ENCODE data around the gene PCDHGA2.

DNA sequence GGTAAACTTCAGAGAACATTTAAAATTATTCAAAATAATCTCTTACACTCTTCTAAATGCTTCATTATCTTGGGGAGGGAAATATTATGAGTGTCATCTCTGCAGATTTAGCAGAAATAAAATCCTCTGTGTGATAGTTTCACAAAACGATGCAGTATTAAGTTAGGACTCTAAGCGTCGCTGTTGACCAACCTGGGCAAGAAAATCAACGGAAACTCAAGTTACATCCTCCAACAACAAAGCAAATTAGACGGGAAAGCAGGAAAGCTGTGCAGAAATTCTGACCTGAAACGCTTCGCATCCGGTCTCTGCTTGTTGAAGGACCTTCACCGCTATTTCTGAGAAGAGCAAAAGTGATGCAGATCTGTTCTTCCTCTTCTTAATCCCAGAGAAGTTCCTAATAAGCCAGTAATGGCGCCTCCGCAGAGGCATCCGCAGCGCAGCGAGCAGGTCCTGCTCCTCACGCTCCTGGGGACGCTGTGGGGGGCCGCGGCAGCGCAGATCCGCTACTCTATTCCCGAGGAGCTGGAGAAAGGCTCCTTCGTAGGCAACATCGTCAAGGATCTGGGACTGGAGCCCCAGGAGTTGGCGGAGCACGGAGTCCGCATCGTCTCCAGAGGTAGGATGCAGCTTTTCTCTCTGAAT is 35.2 kb downstream of the PCDHGA2 start, which contains the start of gene PCDHGA6:
- TF ChIP-seq, protein P1, sequence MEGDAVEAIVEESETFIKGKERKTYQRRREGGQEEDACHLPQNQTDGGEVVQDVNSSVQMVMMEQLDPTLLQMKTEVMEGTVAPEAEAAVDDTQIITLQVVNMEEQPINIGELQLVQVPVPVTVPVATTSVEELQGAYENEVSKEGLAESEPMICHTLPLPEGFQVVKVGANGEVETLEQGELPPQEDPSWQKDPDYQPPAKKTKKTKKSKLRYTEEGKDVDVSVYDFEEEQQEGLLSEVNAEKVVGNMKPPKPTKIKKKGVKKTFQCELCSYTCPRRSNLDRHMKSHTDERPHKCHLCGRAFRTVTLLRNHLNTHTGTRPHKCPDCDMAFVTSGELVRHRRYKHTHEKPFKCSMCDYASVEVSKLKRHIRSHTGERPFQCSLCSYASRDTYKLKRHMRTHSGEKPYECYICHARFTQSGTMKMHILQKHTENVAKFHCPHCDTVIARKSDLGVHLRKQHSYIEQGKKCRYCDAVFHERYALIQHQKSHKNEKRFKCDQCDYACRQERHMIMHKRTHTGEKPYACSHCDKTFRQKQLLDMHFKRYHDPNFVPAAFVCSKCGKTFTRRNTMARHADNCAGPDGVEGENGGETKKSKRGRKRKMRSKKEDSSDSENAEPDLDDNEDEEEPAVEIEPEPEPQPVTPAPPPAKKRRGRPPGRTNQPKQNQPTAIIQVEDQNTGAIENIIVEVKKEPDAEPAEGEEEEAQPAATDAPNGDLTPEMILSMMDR (IDR thresholded peaks at IDR 0.05): peak in 11 of 12 donors; percentile 19 to 50 (median 41)
- no peak for TF ChIP-seq POLR2A (IDR thresholded peaks at IDR 0.05)

All from heart left ventricle (tissue), 13 donors.